Right ventricle myocardium superior (tissue), 1 donor: ENCODE data around the gene CTIF. TPM values are rescaled to one million over a fixed set of nuclear protein-coding genes. Genes with fewer than 3 reads are reported as not detected.

Experiments
- ATAC-seq: fragments of 200-7000 bp; cut with Tn5 transposase; one replicate; pipeline ENCODE4 v1.9.1; 2020; ENCODE audit warnings: mild to moderate bottlenecking; ENCODE audit not compliant: poor library complexity
- DNase-seq: peaks from one replicate; pipeline ENCODE4 v3.0.0-alpha.2; 2020
- intact Hi-C: fragments of 100-400 bp; cut with DNase I; formaldehyde crosslinking; loops from one replicate; pipeline ENCODE4 v1.11.2; 2022
- total RNA-seq: library from RNA; stranded (reverse); fragmentation: NEBNext Ultra II Directional; extraction: Animal tissue kit (Norgen Biotek cat#: 25700); gene quantifications from one replicate; pipeline ENCODE4 v1.2.1, GENCODE V29; 2021
- donor health status: DM: no; HTN: yes; CAD: no; lungs with severe emphysema.

Gene CTIF
- total RNA-seq, 1 donor from 2014 or later = 54.5 TPM

DNA sequence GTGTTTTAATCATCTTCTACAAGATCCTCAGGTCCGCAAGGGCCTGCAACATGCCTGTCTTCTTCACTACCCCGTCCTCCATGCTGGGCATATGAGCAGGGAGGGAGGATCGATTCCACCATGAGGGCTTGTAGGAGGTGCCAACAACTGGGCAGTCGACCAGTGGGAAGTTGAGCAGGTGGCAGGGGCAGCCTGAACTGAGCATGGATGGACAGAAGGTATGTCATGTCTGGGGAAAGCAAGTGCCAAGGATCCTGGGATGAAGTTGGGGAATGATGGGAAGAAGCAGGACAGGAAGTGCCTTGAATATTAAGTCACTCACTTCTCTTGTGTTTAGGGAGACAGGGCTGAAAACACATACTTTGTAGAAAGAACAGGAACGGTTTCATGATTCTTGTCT, 44.7 kb downstream of the CTIF start:
- ATAC-seq (no peak), DNase-seq (no peak)
- intact Hi-C loops = no loop called here

DNA sequence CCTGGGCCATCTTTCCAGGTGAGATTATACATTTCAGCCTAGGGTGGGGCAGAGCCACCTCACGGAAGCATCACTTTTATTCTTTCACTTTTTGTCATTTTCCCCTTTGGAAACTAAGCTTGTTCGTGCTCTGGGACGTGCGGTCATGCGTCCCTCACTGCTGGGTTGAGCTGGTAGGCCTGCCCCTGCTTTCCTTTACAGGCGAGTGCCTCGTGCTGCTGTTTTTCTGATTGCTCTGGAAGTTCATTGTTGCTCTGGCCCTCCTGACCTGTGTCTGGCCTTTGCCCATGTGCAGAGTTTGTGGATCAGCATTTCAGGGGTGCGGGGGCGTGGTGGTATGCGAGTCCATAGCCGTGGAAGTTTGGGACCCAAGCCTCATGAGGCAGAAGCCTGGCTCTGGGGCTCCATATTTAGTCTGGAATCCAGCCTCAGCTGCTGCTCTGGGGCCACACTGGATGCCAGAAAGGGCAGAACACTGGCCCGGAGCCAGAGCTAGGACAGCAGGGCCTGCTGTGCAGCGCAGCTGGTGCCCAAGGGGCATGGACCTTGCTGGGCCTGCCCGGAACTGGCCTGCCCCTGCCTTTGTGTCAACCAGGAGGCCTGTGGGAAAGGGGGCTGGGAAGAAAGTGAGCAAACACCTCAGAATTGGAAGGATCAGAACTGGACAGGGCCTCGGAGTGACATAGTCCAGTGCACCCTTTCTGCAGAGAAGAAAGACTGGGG, 51.1 kb downstream of the CTIF start:
- intact Hi-C loops = no loop called here
- ATAC-seq (peak; percentile 83), DNase-seq (peak; percentile 82)

DNA sequence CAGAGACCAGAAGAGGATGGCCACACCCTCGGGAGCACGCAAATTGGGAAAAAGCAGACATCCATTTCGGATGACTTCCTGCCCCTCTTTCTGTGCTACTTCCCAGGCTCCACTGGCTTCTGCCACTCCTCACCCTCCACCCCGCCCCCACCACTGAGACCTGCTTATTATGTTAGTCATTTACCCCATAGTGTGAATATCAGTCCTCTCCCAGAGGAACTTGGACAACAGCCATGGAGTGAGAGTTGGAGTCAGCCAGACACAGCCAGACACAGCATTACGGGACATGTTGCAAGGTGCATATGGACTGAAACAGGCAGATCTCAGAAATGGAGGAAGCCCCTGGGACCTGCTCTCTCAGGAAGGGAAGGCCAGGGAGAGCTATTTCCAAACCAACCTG, 51.8 kb downstream of the CTIF start:
- intact Hi-C loops = no loop called here
- peak; percentile 16 for ATAC-seq
- no peak for DNase-seq

GRCh38 chr18:48592540-48593171, 53.8 kb downstream of the CTIF start:
- peak; percentile 22 for ATAC-seq
- intact Hi-C loops = no loop called here
- DNase-seq = no peak

- ATAC-seq = peak; percentile 70
- intact Hi-C loops = no loop called here
- DNase-seq = peak; percentile 62
These were observed 55.8 kb downstream of the CTIF start for GRCh38 chr18:48594471-48595094.

DNA sequence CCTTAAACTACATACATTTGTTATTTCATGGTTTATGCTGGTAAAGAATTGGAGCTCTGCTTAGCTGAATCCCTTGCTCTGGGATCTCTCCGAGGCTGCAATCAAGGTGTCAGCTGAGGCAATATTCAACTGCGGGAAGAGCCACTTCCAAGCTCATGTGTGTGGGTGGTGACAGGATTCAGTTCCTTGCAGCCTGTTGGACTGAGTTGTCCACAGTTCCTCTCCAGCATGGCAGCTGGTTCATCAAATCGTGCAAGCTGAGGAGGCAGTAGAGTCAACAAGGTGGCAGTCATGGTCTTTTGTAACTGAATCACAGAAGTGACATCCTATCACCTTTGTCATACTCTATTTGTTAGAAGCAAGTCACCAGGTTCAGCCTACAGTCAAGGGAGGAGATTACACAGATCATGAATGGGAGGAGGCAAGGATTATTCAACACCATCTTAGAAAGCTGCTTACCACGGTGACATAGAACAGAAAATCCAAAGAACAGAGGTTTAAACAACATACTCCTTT, 56.9 kb downstream of the CTIF start:
- ATAC-seq (no peak), DNase-seq (no peak)
- intact Hi-C loops = no loop called here

DNA sequence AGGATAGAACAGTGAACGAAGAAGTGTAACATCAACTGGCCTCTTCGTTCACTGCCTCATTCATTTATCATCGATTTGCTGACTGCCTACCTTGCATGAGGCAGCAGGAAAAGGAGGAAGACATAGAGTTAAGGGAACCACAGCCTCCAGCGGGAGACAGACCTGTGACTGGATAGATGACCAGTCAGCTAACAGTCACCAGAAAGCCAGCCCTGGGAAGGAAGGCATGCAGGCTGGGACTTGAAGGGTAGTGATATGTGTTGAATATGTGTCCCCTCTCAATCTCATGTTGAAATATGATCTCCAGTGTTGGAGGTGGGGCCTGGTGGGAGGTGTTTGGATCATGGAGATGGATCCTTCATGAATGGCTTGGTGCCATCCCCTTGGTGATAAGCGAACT, 58.3 kb downstream of the CTIF start:
- intact Hi-C loops = no loop called here
- peak; percentile 19 for DNase-seq
- ATAC-seq = peak; percentile 34

- intact Hi-C loops = no loop called here
- DNase-seq (peak; percentile 50), ATAC-seq (peak; percentile 14)
These were observed 58.8 kb downstream of the CTIF start for GRCh38 chr18:48597671-48598070.

GRCh38 chr18:48599391-48599790, 60.6 kb downstream of the CTIF start:
- intact Hi-C loops = no loop called here
- DNase-seq (peak; percentile 21), ATAC-seq (no peak)

DNA sequence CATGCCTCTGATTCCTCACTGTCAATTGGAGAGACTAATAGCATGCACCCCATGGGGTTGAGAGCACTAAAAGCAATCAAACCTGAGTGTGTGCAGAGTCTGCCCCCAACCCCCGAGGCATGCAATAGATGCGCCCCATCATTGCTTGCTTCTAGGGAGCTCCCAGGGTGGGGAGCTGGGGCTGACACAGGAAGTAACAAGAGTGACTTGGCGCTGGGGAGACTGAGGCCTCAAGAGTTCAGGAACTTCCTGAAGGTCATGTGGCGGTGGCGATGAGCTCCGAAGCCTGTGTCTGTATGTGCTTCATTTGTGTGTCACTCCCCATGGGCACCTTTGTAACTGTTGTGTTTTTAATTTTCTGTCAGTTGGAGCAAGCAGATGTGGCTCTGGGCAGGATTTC, 61.2 kb downstream of the CTIF start:
- intact Hi-C loops = no loop called here
- DNase-seq (peak; percentile 17), ATAC-seq (no peak)

- ATAC-seq = peak; percentile 59
- intact Hi-C loops = no loop called here
- peak; percentile 4 for DNase-seq
These were observed 61.7 kb downstream of the CTIF start for GRCh38 chr18:48600456-48601090.

DNA sequence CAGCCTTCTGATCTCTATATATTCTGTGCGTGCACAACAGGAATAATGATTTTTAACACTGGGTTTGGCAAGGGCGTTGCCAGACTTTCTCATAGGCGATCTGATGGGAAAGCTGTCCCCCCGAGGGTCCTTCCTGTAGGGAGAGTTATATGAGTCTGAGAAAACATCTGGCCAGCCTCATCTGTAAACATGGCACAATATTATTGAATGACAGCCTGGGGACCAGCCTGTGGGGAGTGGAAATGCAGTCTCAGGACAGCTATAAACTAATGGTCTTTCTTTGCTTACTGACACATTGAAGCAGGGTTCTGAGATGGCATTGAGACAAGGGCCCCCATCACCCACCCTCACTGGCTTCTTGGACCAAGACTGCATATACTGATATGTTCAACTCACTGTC, 62.5 kb downstream of the CTIF start:
- intact Hi-C loops = no loop called here
- DNase-seq (no peak), ATAC-seq (no peak)

- DNase-seq = no peak
- intact Hi-C loops = no loop called here
- ATAC-seq = no peak
These were observed 64.0 kb downstream of the CTIF start for GRCh38 chr18:48602759-48603390.

- intact Hi-C loops = no loop called here
- DNase-seq = peak; percentile 8
- no peak for ATAC-seq
These were observed 66.6 kb downstream of the CTIF start for GRCh38 chr18:48605408-48605845.

- intact Hi-C loops = no loop called here
- DNase-seq (peak; percentile 77), ATAC-seq (peak; percentile 80)
These were observed 68.5 kb downstream of the CTIF start for GRCh38 chr18:48607056-48607984.

DNA sequence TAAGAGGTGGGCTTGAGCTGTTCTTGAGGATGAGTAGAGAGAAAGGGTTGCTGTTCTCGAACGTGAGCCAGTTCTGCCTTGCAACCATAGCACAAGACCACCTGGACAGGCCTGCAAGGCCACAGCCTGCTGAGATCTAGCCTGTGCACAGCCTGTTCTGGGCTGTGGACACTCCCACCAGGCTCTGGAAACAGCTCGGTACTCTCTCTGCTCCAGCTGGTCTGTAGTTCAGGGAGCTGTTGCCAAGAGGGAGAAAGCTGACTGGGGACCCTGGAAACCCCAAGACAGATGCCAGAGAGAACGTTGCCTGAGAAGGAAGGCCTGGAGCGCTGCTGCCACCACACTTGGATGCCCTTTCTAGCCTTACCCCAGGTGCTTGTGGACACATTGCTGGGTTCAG, 69.8 kb downstream of the CTIF start:
- intact Hi-C loops = no loop called here
- DNase-seq (peak; percentile 30), ATAC-seq (no peak)

DNA sequence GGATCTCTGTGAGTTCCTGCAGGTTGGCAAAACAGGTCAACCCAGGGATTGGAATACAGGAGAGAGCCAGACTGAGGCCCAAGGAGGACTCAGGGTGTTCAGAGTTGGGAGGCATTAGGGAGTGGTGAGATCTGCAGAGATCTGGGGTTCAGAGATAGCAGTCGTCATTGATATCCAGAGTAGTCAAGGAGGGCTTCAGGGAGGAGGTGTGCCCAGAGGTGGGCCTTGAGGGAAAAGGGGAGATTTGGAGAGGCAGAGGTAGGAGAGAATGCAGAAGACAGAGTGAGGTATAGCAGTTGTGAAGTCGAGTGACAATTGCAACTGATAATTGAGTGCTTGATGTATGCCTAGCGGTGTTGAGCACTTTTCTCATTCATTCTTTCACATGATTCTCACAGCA, 70.3 kb downstream of the CTIF start:
- intact Hi-C loops = no loop called here
- no peak for ATAC-seq

More for the DNA sequence above, 70.3 kb downstream of the CTIF start:
- DNase-seq = no peak
